CD8-positive, alpha-beta memory T cell (primary cell): ENCODE results near the gene AMBP. TPM values are rescaled to one million over a fixed set of nuclear protein-coding genes. Genes with fewer than 3 reads are reported as not detected.

Source experiments
- CTCF ChIA-PET: fragments of 350-600 bp; sonication (Branson Sonifier 250); formaldehyde crosslinking; loops from one replicate; lab custom pipeline; 2021; ENCODE audit warnings: antibody characterized with exemption; lab: Charles Lee
- POLR2A ChIA-PET: fragments of 350-600 bp; sonication (Branson Sonifier 250); formaldehyde crosslinking; loops from one replicate; lab custom pipeline; 2021; ENCODE audit warnings: antibody characterized with exemption; lab: Charles Lee
- DNase-seq, 5 donors: peaks; one replicate each; pipeline versions ENCODE4 v3.0.0 to v3.0.0-alpha.2; 2020 to 2022; ENCODE audit warnings: mixed read lengths in 1 of 5
- H3K27ac ChIP-seq: one replicate; pipeline ENCODE4 v1.7.0; 2013; ENCODE audit warnings: low read depth, mild to moderate bottlenecking, low read length, moderate library complexity
- H3K27me3 ChIP-seq: 2 replicates; pipeline ENCODE4 v1.7.0; 2013; ENCODE audit warnings: low read length, mild to moderate bottlenecking; ENCODE audit not compliant: insufficient read depth, poor library complexity, severe bottlenecking
- H3K36me3 ChIP-seq: 2 replicates; pipeline ENCODE4 v1.7.0; 2013; ENCODE audit warnings: mild to moderate bottlenecking, low read length, moderate library complexity; ENCODE audit not compliant: insufficient read depth
- H3K4me1 ChIP-seq: 2 replicates; pipeline ENCODE4 v1.7.0; 2013; ENCODE audit warnings: mild to moderate bottlenecking, low read length, moderate library complexity; ENCODE audit not compliant: insufficient read depth
- H3K4me3 ChIP-seq: 2 replicates; pipeline ENCODE4 v1.7.0; 2013; ENCODE audit warnings: mild to moderate bottlenecking, low read length
- H3K9me3 ChIP-seq: 2 replicates; pipeline ENCODE4 v1.7.0; 2013; ENCODE audit warnings: mild to moderate bottlenecking, low read length
- H3K27ac Mint-ChIP-seq, 8 donors: one replicate each; pipeline ENCODE4 v1.8.0; 2020 to 2021; ENCODE audit warnings: mixed read lengths in 8 of 8, mild to moderate bottlenecking in 6 of 8, inconsistent platforms in 3 of 8, moderate library complexity in 3 of 8
- H3K27me3 Mint-ChIP-seq, 2 donors: one replicate each; pipeline ENCODE4 v1.8.0; 2020 to 2021; ENCODE audit warnings: mixed read lengths in 2 of 2, mild to moderate bottlenecking in 1 of 2, moderate library complexity in 1 of 2
- H3K36me3 Mint-ChIP-seq, 3 donors: one replicate each; pipeline ENCODE4 v1.8.0; 2020 to 2021; ENCODE audit warnings: mixed read lengths in 3 of 3, inconsistent platforms in 1 of 3, mild to moderate bottlenecking in 1 of 3
- H3K4me1 Mint-ChIP-seq, 3 donors: one replicate each; pipeline ENCODE4 v1.8.0; 2020 to 2021; ENCODE audit warnings: mixed read lengths in 3 of 3, inconsistent platforms in 1 of 3, mild to moderate bottlenecking in 1 of 3
- H3K4me3 Mint-ChIP-seq, 7 donors: one replicate each; pipeline ENCODE4 v1.8.0; 2020 to 2021; ENCODE audit warnings: mixed read lengths in 7 of 7, mild to moderate bottlenecking in 6 of 7, moderate library complexity in 4 of 7, inconsistent platforms in 2 of 7
- H3K9me3 Mint-ChIP-seq, 5 donors: one replicate each; pipeline ENCODE4 v1.8.0; 2020 to 2022; ENCODE audit warnings: mixed read lengths in 5 of 5, mild to moderate bottlenecking in 3 of 5, moderate library complexity in 2 of 5, inconsistent platforms in 1 of 5
- polyA plus RNA-seq: library from polyadenylated mRNA; unstranded; fragments of 300-500 nt; fragmentation: Illumina TruSeq; gene quantifications from one replicate; pipeline ENCODE4 v1.2.3, GENCODE V29; 2021
- total RNA-seq, 2 experiments: library from RNA; stranded (reverse); gene quantifications; one replicate each; pipeline ENCODE4 v1.2.3, GENCODE V29; 2021

The AMBP gene
- total and polyA plus RNA-seq, 3 experiments from 2014 or later: not detected

GRCh38 chr9:114116126-114116747 is 38.1 kb upstream of the AMBP start:
- H3K4me3 ChIP-seq: no peak overlapping the region
- Mint-ChIP-seq H3K4me1 (no peaks in the 10 kb centered on the region), H3K27me3 (peaks cover 20 to 47% of the 10 kb centered on the region in 2 donors), H3K27ac (no peak overlapping the region), H3K9me3 (no peaks in the 10 kb centered on the region), H3K36me3 (no peaks in the 10 kb centered on the region), H3K4me3 (no peak overlapping the region)
- no peaks in the 10 kb centered on the region for H3K4me1 ChIP-seq
- ChIA-PET CTCF (no interaction called here), POLR2A (no interaction called here)
- no peaks in the 10 kb centered on the region for H3K9me3 ChIP-seq
- DNase-seq: no peak
- H3K27ac ChIP-seq: no peak overlapping the region
- H3K36me3 ChIP-seq: no peaks in the 10 kb centered on the region
- H3K27me3 ChIP-seq: no peaks in the 10 kb centered on the region

- no peaks in the 10 kb centered on the region for H3K36me3 Mint-ChIP-seq
- H3K9me3 Mint-ChIP-seq: no peaks in the 10 kb centered on the region
- no peak overlapping the region for H3K27ac Mint-ChIP-seq
- H3K27ac ChIP-seq: no peak overlapping the region
- H3K4me3 Mint-ChIP-seq: no peak overlapping the region
- H3K4me3 ChIP-seq: no peak overlapping the region
- no peak for DNase-seq
- H3K36me3 ChIP-seq: no peaks in the 10 kb centered on the region
- no peaks in the 10 kb centered on the region for H3K27me3 ChIP-seq
- no peaks in the 10 kb centered on the region for H3K4me1 ChIP-seq
- CTCF ChIA-PET: no interaction called here
- POLR2A ChIA-PET: no interaction called here
- peaks cover 20 to 49% of the 10 kb centered on the region in 2 donors for H3K27me3 Mint-ChIP-seq
- no peaks in the 10 kb centered on the region for H3K9me3 ChIP-seq
- no peaks in the 10 kb centered on the region for H3K4me1 Mint-ChIP-seq
Observed at GRCh38 chr9:114115654-114116125, 37.6 kb upstream of the AMBP start.

GRCh38 chr9:114114364-114114763 is 36.3 kb upstream of the AMBP start:
- H3K36me3 Mint-ChIP-seq: no peaks in the 10 kb centered on the region
- ChIA-PET POLR2A (no interaction called here), CTCF (no interaction called here)
- H3K27me3 Mint-ChIP-seq: peaks cover 20 to 51% of the 10 kb centered on the region in 2 donors
- no peaks in the 10 kb centered on the region for H3K4me1 Mint-ChIP-seq
- no peak overlapping the region for H3K4me3 ChIP-seq
- H3K4me3 Mint-ChIP-seq: no peak overlapping the region
- H3K27me3 ChIP-seq: no peaks in the 10 kb centered on the region
- H3K4me1 ChIP-seq: no peaks in the 10 kb centered on the region
- H3K27ac ChIP-seq: no peak overlapping the region
- no peaks in the 10 kb centered on the region for H3K9me3 Mint-ChIP-seq
- H3K9me3 ChIP-seq: no peaks in the 10 kb centered on the region
- no peak for DNase-seq
- no peaks in the 10 kb centered on the region for H3K36me3 ChIP-seq
- no peak overlapping the region for H3K27ac Mint-ChIP-seq

GRCh38 chr9:114112778-114113584 is 34.9 kb upstream of the AMBP start:
- H3K4me3 Mint-ChIP-seq: no peak overlapping the region

GRCh38 chr9:114112325-114112724 is 34.2 kb upstream of the AMBP start:
- POLR2A ChIA-PET: no interaction called here
- Mint-ChIP-seq H3K4me3 (no peak overlapping the region), H3K9me3 (peaks cover 0 to 1% (median 0%) of the 10 kb centered on the region in 5 donors), H3K27ac (no peak overlapping the region), H3K36me3 (no peaks in the 10 kb centered on the region), H3K27me3 (peaks cover 18 to 36% of the 10 kb centered on the region in 2 donors), H3K4me1 (no peaks in the 10 kb centered on the region)
- no peak overlapping the region for H3K27ac ChIP-seq
- no peak overlapping the region for H3K4me3 ChIP-seq
- no peaks in the 10 kb centered on the region for H3K9me3 ChIP-seq
- no peaks in the 10 kb centered on the region for H3K27me3 ChIP-seq
- no peaks in the 10 kb centered on the region for H3K4me1 ChIP-seq
- CTCF ChIA-PET: no interaction called here
- no peak for DNase-seq
- no peaks in the 10 kb centered on the region for H3K36me3 ChIP-seq

More at GRCh38 chr9:114112778-114113584, 34.9 kb upstream of the AMBP start:
- Histone ChIP-seq H3K4me3 (no peak overlapping the region), H3K4me1 (no peaks in the 10 kb centered on the region), H3K27ac (no peak overlapping the region), H3K36me3 (no peaks in the 10 kb centered on the region), H3K27me3 (no peaks in the 10 kb centered on the region), H3K9me3 (no peaks in the 10 kb centered on the region)
- Mint-ChIP-seq H3K27me3 (peaks cover 20 to 42% of the 10 kb centered on the region in 2 donors), H3K27ac (no peak overlapping the region), H3K36me3 (no peaks in the 10 kb centered on the region), H3K4me1 (no peaks in the 10 kb centered on the region), H3K9me3 (peaks cover 0 to 1% (median 0%) of the 10 kb centered on the region in 5 donors)
- no peak for DNase-seq
- CTCF ChIA-PET: no interaction called here
- POLR2A ChIA-PET: no interaction called here

- Histone ChIP-seq H3K4me1 (no peaks in the 10 kb centered on the region), H3K9me3 (no peaks in the 10 kb centered on the region), H3K36me3 (no peaks in the 10 kb centered on the region), H3K27me3 (no peaks in the 10 kb centered on the region), H3K4me3 (no peak overlapping the region), H3K27ac (no peak overlapping the region)
- ChIA-PET POLR2A (no interaction called here), CTCF (no interaction called here)
- H3K36me3 Mint-ChIP-seq: no peaks in the 10 kb centered on the region
- H3K4me1 Mint-ChIP-seq: no peaks in the 10 kb centered on the region
- DNase-seq: no peak
- peaks cover 0 to 1% (median 0%) of the 10 kb centered on the region in 5 donors for H3K9me3 Mint-ChIP-seq
- H3K4me3 Mint-ChIP-seq: no peak overlapping the region
- no peak overlapping the region for H3K27ac Mint-ChIP-seq
- peaks cover 16 to 25% of the 10 kb centered on the region in 2 donors for H3K27me3 Mint-ChIP-seq
Observed at GRCh38 chr9:114110180-114110579, 32.1 kb upstream of the AMBP start.

- Mint-ChIP-seq H3K27ac (no peak overlapping the region), H3K27me3 (peaks cover 15 to 24% of the 10 kb centered on the region in 2 donors), H3K4me3 (no peak overlapping the region), H3K36me3 (no peaks in the 10 kb centered on the region), H3K4me1 (no peaks in the 10 kb centered on the region), H3K9me3 (peaks cover 0 to 1% (median 0%) of the 10 kb centered on the region in 5 donors)
- Histone ChIP-seq H3K27ac (no peak overlapping the region), H3K27me3 (no peaks in the 10 kb centered on the region), H3K4me3 (no peak overlapping the region), H3K36me3 (no peaks in the 10 kb centered on the region), H3K4me1 (no peaks in the 10 kb centered on the region), H3K9me3 (no peaks in the 10 kb centered on the region)
- ChIA-PET POLR2A (no interaction called here), CTCF (interaction anchor here (1.4 to 1.7 kb wide), 2 partner anchors 10 to 181 kb away, joined by 3 to 6 read pairs; partner anchors contain the start of gene KIF12)
- DNase-seq: no peak
Observed at GRCh38 chr9:114109124-114109523, 31.0 kb upstream of the AMBP start.
